DND-41 (cell line): ENCODE data around the gene WDR53.

Experiments used
- ATAC-seq: fragments of 200-7000 bp; cut with Tn5 transposase; 3 replicates; pipeline ENCODE4 v1.9.1; 2021; ENCODE audit warnings: low read depth; ENCODE audit not compliant: insufficient read depth
- DNase-seq: peaks from one replicate; pipeline ENCODE4 v3.0.0-alpha.2; 2020
- H2AFZ ChIP-seq: 2 replicates; pipeline ENCODE4 v1.6.0; 2012; ENCODE audit warnings: low read depth, low read length
- H3K27ac ChIP-seq: 2 replicates; pipeline ENCODE4 v1.5.1; 2012; ENCODE audit warnings: low read length, inconsistent platforms
- H3K27me3 ChIP-seq: fragments of 200-600 bp; sonication (generic); 2 replicates; pipeline ENCODE4 v1.6.0; 2012; ENCODE audit warnings: low read length, mild to moderate bottlenecking, inconsistent platforms; ENCODE audit not compliant: insufficient read depth, poor library complexity
- H3K36me3 ChIP-seq: 2 replicates; pipeline ENCODE4 v1.5.1; 2012; ENCODE audit warnings: low read length, inconsistent platforms; ENCODE audit not compliant: insufficient read depth
- H3K4me1 ChIP-seq: 2 replicates; pipeline ENCODE4 v1.5.1; 2012; ENCODE audit warnings: mild to moderate bottlenecking, low read length; ENCODE audit not compliant: insufficient read depth
- H3K4me2 ChIP-seq: 2 replicates; pipeline ENCODE4 v1.6.0; 2012; ENCODE audit warnings: mild to moderate bottlenecking, moderate library complexity, low read length, inconsistent platforms; ENCODE audit not compliant: insufficient read depth
- H3K4me3 ChIP-seq, 2 experiments: fragments of 200-600 bp in 1 of 2; shearing (Covaris generic) in 1 of 2; 2 replicates each; pipeline ENCODE4 v1.5.1; 2012 to 2016; ENCODE audit warnings: inconsistent platforms in 2 of 2, low read length in 2 of 2, mild to moderate bottlenecking in 2 of 2, low read depth in 1 of 2, moderate library complexity in 1 of 2
- H3K79me2 ChIP-seq: 2 replicates; pipeline ENCODE4 v1.6.0; 2012; ENCODE audit warnings: low read length, inconsistent platforms; ENCODE audit not compliant: insufficient read depth
- H3K9ac ChIP-seq: 2 replicates; pipeline ENCODE4 v1.6.0; 2012; ENCODE audit warnings: low read depth, mild to moderate bottlenecking, inconsistent platforms, low read length, moderate library complexity
- H3K9me3 ChIP-seq: 2 replicates; pipeline ENCODE4 v1.5.1; 2012; ENCODE audit warnings: low read length, moderate library complexity, mild to moderate bottlenecking, inconsistent platforms; ENCODE audit not compliant: insufficient read depth, severe bottlenecking
- H4K20me1 ChIP-seq: 2 replicates; pipeline ENCODE4 v1.6.0; 2012; ENCODE audit warnings: low read length; ENCODE audit not compliant: insufficient read depth
- CTCF ChIP-seq: IDR thresholded peaks from 2 replicates; pipeline ENCODE4 v1.5.1; 2012; ENCODE audit warnings: borderline replicate concordance, low read length, moderate library complexity, mild to moderate bottlenecking; ENCODE audit not compliant: poor library complexity, severe bottlenecking; ENCODE audit errors: extremely low read depth
- EZH2 ChIP-seq: IDR thresholded peaks from 3 replicates; pipeline ENCODE4 v1.6.1; 2012; ENCODE audit warnings: borderline replicate concordance, low read depth, mild to moderate bottlenecking, moderate library complexity, low read length, inconsistent platforms; ENCODE audit not compliant: severe bottlenecking

WDR53 gene

GRCh38 chr3:196537319-196537984, 30.9 kb downstream of the WDR53 start:
- Histone ChIP-seq H3K9me3 (no peaks in the 10 kb centered on the region), H3K4me2 (no peak overlapping the region), H3K4me3 (no peak overlapping the region), H2AFZ (no peak overlapping the region; the same call in 1 of the 2 replicates), H4K20me1 (no peaks in the 10 kb centered on the region), H3K27me3 (no peaks in the 10 kb centered on the region), H3K79me2 (no peaks in the 10 kb centered on the region), H3K36me3 (no peaks in the 10 kb centered on the region), H3K27ac (no peak overlapping the region), H3K4me1 (no peaks in the 10 kb centered on the region), H3K9ac (no peak overlapping the region)
- TF ChIP-seq CTCF: peak; percentile 66
- no peak for TF ChIP-seq EZH2
- DNase-seq: peak; percentile 30
- no peak for ATAC-seq

- no peaks in the 10 kb centered on the region for H3K9me3 ChIP-seq
- H3K27ac ChIP-seq: no peak overlapping the region
- no peaks in the 10 kb centered on the region for H3K27me3 ChIP-seq
- ATAC-seq (no peak), DNase-seq (no peak)
- no peaks in the 10 kb centered on the region for H3K36me3 ChIP-seq
- TF ChIP-seq EZH2: no peak
- TF ChIP-seq CTCF: no peak
- H3K4me3 ChIP-seq: no peak overlapping the region
- H3K4me2 ChIP-seq: no peak overlapping the region
- H4K20me1 ChIP-seq: no peaks in the 10 kb centered on the region
- peaks cover 5% of the 10 kb centered on the region; the same call in 1 of the 2 replicates for H3K4me1 ChIP-seq
- no peak overlapping the region for H3K9ac ChIP-seq
- H2AFZ ChIP-seq: no peak overlapping the region
- no peaks in the 10 kb centered on the region for H3K79me2 ChIP-seq
Measured at GRCh38 chr3:196533260-196533681, 35.1 kb downstream of the WDR53 start.

- peaks cover 5% of the 10 kb centered on the region; the same call in 1 of the 2 replicates for H3K4me1 ChIP-seq
- H3K9me3 ChIP-seq: no peaks in the 10 kb centered on the region
- no peak overlapping the region for H3K4me3 ChIP-seq
- H3K27me3 ChIP-seq: no peaks in the 10 kb centered on the region
- no peaks in the 10 kb centered on the region for H3K79me2 ChIP-seq
- ATAC-seq: no peak
- H3K9ac ChIP-seq: no peak overlapping the region
- no peak overlapping the region for H3K4me2 ChIP-seq
- H3K36me3 ChIP-seq: no peaks in the 10 kb centered on the region
- no peak for DNase-seq
- H4K20me1 ChIP-seq: no peaks in the 10 kb centered on the region
- TF ChIP-seq CTCF (no peak), EZH2 (no peak)
- H3K27ac ChIP-seq: no peak overlapping the region
- no peak overlapping the region for H2AFZ ChIP-seq
Measured at GRCh38 chr3:196531418-196531817, 36.9 kb downstream of the WDR53 start.
